ENCODE data around the gene TGM2. TPM values are rescaled to one million over a fixed set of nuclear protein-coding genes. Genes with fewer than 3 reads are reported as not detected.
A peak's percentile ranks its signal among the peaks of the same experiment; 100 is the strongest.

TGM2 gene
- polyA plus RNA-seq, 1 donor from 2014 or later = 7.1 TPM

DNA sequence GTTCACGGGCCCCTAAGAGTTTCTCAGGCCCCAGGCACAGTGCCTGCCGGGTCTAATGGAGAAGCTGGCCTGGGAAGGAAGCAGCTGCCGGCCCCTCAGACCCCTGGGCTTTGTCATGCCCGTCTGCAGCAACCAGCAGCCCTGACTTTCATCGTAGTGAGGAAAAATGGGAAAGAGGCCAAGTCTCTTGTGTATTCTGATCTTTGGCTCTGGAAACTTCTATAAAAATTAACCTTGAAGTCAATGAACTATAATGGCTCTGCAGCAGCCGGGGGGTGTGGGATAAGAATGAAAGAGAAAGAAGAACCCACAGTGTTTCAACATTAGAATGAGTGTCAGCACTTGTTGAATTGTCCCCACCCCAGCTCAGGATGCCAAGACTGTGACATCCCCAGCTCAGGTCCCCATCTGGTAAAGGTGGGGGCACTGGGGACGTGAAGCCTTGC, 12.9 kb downstream of the TGM2 start:
- Mint-ChIP-seq H3K36me3 (no peaks in the 10 kb centered on the region), H3K4me1 (peaks cover 16 to 22% (median 19%) of the 10 kb centered on the region in 3 donors), H3K9me3 (no peaks in the 10 kb centered on the region), H3K27me3 (no peaks in the 10 kb centered on the region), H3K27ac (peak overlapping the region in 2 of 3 donors; percentile 19 to 76), H3K4me3 (peak overlapping the region; percentile 53 to 85 (median 63))

DNA sequence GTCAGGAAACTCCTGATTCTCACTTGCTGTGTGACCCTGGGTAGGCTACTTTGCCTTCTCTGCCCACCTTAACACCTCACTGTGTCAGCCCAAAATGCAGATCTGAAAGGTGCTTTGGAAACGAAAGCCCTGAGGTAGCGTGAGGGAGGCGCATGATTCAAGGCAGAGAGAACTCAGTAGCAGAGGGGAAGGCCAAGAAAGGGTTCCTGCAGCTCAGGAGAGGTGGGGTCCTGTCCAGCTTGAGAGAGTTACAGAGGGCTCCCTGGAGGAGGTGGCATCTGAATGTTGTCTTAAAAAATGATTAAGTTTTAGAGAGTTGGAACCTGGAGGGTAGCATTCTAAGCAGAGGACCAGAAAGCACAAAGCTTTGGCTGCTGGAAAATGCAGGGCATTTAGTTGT, 13.6 kb downstream of the TGM2 start:
- H3K4me1 Mint-ChIP-seq = peaks cover 15 to 22% (median 19%) of the 10 kb centered on the region in 3 donors
- peak overlapping the region in 1 of 4 donors; percentile 39 for H3K4me3 Mint-ChIP-seq
- H3K36me3 Mint-ChIP-seq = no peaks in the 10 kb centered on the region
- H3K27ac Mint-ChIP-seq = peak overlapping the region in 1 of 3 donors; percentile 81
- H3K9me3 Mint-ChIP-seq = no peaks in the 10 kb centered on the region
- no peaks in the 10 kb centered on the region for H3K27me3 Mint-ChIP-seq

DNA sequence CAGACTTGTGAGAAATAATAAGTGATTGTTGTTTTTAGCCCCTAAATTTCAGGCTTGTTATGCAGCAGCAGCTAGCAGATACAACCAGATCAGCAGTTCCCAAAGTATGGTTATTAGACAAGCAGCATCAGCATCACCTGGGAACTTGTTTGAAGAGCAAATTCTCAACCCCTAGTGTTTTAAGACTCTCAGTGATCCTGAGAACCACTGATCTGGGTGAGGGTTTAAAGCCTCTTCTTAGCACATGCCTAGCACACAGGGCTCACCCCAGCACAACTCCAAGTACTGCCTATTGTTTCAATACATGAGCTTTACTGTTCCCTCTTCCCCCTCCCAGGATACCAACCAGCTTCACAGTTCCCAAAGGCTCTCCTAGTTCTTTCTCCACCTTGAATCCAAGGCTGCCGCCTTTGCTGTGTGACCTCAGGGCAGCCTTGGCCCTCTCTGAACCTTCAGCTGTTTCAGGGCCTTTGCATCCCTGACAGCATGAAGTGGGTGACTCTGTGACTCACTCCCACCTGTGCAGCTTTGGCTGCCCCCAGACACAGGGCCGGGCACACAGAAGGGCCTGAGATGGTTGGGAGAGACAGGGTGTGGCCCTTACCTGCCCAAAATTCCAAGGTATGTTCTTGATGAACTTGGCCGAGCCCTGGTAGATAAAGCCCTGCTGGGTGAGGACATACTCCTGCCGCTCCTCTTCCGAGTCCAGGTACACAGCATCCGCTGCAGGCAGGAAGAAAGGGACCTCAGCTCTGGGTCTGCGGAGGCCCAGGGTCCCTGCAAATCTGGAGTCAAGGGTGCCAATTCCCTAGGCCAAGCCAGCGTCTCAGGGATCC, 14.5 kb downstream of the TGM2 start:
- H3K4me1 Mint-ChIP-seq = peaks cover 15 to 22% (median 19%) of the 10 kb centered on the region in 3 donors
- H3K9me3 Mint-ChIP-seq = no peaks in the 10 kb centered on the region
- no peaks in the 10 kb centered on the region for H3K27me3 Mint-ChIP-seq
- H3K36me3 Mint-ChIP-seq = peaks cover 3% of the 10 kb centered on the region
- H3K27ac Mint-ChIP-seq = no peak overlapping the region
- no peak overlapping the region for H3K4me3 Mint-ChIP-seq

DNA sequence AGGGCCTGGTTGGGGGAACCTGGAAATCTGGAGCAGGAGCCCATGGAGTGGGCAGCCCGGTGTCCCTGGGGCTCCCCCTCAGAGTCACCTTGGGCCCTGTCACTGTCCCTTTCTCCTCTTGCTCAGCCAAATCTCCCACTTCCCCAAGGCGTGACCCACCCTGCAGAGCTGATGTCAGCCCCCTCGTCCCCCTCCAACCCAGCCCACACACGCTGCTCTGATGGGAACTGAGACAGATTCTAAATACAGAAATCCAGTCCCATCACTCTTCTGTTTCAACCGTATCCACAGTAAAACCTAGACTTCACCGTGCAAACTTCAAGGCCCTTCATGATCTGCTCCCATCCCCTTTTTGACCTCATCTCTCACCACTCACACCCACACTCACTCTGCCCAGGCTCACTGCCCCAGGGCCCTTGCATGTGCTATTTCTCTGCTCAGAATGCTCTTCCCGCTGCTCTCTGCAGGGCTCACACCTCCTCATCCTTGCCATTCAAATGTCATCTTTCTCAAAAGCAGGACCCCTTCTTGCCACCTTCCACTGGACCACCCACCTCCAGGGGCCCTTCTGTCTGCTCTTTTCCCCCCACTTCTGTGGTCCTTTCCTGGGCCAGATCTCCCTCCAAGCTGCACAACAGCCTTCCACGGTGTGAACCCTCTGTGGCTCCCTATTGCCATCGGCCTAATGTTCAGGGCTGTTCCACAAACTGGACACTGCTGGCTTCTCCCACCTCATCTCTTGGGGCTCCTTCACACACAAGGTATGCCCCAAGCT, 16.6 kb downstream of the TGM2 start:
- H3K4me1 Mint-ChIP-seq = peaks cover 10 to 17% (median 15%) of the 10 kb centered on the region in 3 donors
- H3K36me3 Mint-ChIP-seq = peaks cover 3% of the 10 kb centered on the region
- no peak overlapping the region for H3K27ac Mint-ChIP-seq
- no peaks in the 10 kb centered on the region for H3K27me3 Mint-ChIP-seq
- H3K9me3 Mint-ChIP-seq = no peaks in the 10 kb centered on the region
- H3K4me3 Mint-ChIP-seq = no peak overlapping the region

DNA sequence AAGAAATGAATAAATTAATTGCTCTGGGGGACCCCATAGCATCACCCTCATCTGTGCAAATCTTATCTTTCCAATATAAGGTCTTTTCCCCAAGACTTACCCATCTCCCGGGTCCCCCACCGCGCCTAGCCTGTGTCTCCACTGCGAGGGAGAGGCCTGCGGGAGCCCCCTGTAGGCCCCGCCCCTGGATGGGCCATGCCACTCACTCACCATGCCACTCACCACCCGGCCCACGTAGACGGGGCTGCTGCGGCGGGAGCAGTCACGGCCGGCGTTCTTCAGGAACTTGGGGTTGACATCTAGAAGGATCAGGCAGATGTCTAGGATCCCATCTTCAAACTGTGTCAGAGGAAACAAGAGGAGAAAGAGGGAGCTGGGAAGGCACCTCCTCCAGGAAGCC, 17.3 kb downstream of the TGM2 start:
- no peaks in the 10 kb centered on the region for H3K9me3 Mint-ChIP-seq
- H3K36me3 Mint-ChIP-seq = peaks cover 3% of the 10 kb centered on the region
- H3K4me1 Mint-ChIP-seq = peaks cover 8 to 14% (median 12%) of the 10 kb centered on the region in 3 donors
- H3K27ac Mint-ChIP-seq = no peak overlapping the region
- H3K27me3 Mint-ChIP-seq = no peaks in the 10 kb centered on the region
- H3K4me3 Mint-ChIP-seq = no peak overlapping the region

DNA sequence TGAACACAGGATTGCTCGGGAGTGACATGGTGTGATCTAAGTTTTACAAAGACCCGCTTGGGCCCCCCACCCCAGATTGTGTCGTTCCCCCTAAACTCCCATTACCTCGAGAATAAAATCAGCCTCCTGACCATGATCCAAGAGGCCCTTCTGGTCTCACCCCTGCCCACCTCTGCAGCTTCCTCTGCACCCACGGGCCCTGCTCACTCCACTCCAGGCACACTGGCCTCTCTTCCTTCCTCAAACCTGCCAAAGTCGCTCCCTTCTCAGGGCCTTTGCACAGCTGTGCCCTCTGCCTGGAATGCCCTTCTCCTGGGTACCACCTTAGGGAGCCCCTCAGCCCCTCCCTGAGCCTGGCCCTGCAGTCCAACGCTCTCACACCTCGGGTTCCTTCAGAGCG, 17.9 kb downstream of the TGM2 start:
- Mint-ChIP-seq H3K4me3 (peak overlapping the region in 1 of 4 donors; percentile 8), H3K27ac (no peak overlapping the region), H3K27me3 (no peaks in the 10 kb centered on the region), H3K9me3 (no peaks in the 10 kb centered on the region), H3K36me3 (peaks cover 3% of the 10 kb centered on the region), H3K4me1 (peaks cover 2 to 9% (median 6%) of the 10 kb centered on the region in 3 donors)

DNA sequence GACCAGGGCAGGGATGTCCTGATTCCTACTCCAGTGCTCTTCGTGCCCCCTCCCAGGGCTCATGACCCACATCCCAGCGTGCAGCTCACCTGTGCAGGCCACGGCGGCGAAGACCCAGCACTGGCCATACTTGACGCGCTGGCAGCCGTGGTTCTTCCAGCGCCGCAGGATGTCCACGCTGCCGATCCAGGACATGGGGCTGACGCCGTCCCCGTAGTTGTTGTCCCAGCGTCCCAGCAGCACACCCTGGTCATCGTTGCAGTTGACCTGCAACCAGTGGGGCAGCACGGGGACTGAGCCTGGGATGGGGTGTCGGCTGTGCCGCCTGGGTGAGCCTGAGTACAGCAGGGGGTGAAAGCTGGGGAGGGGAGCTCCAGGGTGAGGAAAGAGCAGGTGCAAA, 18.4 kb downstream of the TGM2 start:
- H3K27me3 Mint-ChIP-seq = no peaks in the 10 kb centered on the region
- no peaks in the 10 kb centered on the region for H3K9me3 Mint-ChIP-seq
- no peak overlapping the region for H3K4me3 Mint-ChIP-seq
- peaks cover 3% of the 10 kb centered on the region for H3K36me3 Mint-ChIP-seq
- H3K27ac Mint-ChIP-seq = no peak overlapping the region
- peaks cover 0 to 3% (median 3%) of the 10 kb centered on the region in 3 donors for H3K4me1 Mint-ChIP-seq

DNA sequence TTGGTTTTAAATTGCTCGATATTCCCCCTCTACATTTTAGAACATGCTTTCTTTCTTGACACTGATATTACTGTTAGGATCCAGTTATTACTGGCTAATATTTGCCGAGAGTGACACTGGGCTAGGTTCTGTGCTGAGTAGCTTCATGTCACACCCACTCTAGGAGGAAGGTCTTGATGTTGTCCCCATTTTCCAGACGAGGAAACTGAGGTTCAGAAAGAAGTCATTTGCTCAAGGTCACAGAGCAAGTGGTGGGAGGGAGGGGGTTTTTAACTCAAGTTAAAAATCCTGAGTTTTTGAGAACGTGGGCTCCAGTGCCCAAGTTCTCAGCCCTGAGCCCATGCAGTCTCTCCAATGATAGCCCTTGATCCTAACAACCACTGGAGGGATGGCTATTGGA, 18.9 kb downstream of the TGM2 start:
- H3K9me3 Mint-ChIP-seq = no peaks in the 10 kb centered on the region
- H3K36me3 Mint-ChIP-seq = peaks cover 3% of the 10 kb centered on the region
- H3K27ac Mint-ChIP-seq = no peak overlapping the region
- no peaks in the 10 kb centered on the region for H3K4me1 Mint-ChIP-seq
- no peaks in the 10 kb centered on the region for H3K27me3 Mint-ChIP-seq
- no peak overlapping the region for H3K4me3 Mint-ChIP-seq

DNA sequence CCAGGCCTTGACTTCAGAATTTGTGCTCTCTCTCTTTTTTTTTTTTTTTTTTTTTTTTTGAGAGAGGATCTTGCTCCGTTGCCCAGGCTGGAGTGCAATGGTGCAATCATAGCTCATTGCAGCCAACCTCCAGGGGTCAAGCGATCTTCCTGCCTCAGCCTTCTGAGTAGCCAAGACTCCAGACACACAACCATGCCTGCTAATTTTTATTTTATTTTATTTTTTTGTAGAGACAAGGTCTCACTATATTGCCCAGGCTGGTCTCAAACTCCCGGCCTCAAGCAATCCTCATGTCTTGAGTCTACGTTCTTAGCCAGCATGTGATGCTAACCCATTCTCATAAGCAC, 19.4 kb downstream of the TGM2 start:
- no peaks in the 10 kb centered on the region for H3K4me1 Mint-ChIP-seq
- H3K27me3 Mint-ChIP-seq = no peaks in the 10 kb centered on the region
- H3K4me3 Mint-ChIP-seq = no peak overlapping the region
- H3K27ac Mint-ChIP-seq = no peak overlapping the region
- H3K36me3 Mint-ChIP-seq = peaks cover 3% of the 10 kb centered on the region
- no peaks in the 10 kb centered on the region for H3K9me3 Mint-ChIP-seq

DNA sequence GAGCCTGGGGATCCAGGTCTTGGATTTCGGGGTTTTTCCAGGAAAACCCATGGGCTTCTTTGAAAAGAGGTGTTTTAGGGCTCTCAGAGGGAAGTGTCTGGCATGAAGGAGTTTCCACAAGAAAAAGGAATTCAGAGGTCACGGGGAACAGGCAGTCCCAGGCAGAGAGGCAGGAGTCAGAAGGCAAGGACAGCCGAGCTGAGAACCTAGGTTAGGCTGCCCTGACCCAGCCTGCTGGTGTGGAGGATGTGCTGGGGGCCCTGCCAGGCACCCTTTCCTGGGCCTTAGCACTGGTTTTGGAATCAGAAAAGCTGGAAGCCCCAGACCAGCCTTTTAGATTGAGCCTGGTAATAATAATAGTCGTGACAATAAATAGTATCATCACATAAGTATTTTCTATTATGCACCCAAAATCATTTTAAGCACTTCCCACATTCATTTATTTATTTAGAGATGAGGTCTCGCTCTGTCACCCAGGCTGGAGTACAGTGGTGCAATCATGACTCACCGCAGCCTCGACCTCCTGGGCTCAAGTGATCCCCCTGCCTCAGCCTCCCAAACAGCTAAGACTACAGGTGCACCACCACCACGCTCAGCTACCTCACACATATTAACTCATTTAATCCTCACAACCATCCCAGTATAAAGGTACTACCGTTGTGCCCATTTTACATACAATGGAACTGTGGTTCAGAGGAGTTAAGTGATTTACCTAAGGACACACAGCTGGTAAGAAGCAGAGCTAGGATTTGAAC, 19.9 kb downstream of the TGM2 start:
- H3K27ac Mint-ChIP-seq = no peak overlapping the region
- no peaks in the 10 kb centered on the region for H3K9me3 Mint-ChIP-seq
- peaks cover 3% of the 10 kb centered on the region for H3K36me3 Mint-ChIP-seq
- no peak overlapping the region for H3K4me3 Mint-ChIP-seq
- no peaks in the 10 kb centered on the region for H3K4me1 Mint-ChIP-seq
- H3K27me3 Mint-ChIP-seq = no peaks in the 10 kb centered on the region

DNA sequence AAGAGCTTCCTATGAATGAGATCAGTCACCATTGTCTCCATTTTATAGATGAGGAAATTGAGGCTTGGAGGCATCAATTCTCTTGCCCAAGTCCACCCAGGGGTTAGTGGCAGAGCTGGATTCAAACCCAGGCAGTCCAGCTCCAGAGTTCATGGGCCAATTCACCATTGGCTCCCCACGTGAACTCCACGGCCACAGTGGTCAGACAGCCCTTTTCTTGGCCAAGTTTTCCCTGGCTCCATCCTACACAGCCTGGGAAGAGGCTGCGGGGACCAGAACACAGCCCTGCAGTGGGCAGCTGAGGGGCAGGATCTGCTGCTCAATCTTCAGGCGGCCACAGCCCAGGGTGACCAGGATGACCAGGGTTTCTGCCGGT, 20.5 kb downstream of the TGM2 start:
- H3K4me3 Mint-ChIP-seq = no peak overlapping the region
- no peak overlapping the region for H3K27ac Mint-ChIP-seq
- H3K36me3 Mint-ChIP-seq = peaks cover 3% of the 10 kb centered on the region
- no peaks in the 10 kb centered on the region for H3K9me3 Mint-ChIP-seq
- no peaks in the 10 kb centered on the region for H3K27me3 Mint-ChIP-seq
- no peaks in the 10 kb centered on the region for H3K4me1 Mint-ChIP-seq

DNA sequence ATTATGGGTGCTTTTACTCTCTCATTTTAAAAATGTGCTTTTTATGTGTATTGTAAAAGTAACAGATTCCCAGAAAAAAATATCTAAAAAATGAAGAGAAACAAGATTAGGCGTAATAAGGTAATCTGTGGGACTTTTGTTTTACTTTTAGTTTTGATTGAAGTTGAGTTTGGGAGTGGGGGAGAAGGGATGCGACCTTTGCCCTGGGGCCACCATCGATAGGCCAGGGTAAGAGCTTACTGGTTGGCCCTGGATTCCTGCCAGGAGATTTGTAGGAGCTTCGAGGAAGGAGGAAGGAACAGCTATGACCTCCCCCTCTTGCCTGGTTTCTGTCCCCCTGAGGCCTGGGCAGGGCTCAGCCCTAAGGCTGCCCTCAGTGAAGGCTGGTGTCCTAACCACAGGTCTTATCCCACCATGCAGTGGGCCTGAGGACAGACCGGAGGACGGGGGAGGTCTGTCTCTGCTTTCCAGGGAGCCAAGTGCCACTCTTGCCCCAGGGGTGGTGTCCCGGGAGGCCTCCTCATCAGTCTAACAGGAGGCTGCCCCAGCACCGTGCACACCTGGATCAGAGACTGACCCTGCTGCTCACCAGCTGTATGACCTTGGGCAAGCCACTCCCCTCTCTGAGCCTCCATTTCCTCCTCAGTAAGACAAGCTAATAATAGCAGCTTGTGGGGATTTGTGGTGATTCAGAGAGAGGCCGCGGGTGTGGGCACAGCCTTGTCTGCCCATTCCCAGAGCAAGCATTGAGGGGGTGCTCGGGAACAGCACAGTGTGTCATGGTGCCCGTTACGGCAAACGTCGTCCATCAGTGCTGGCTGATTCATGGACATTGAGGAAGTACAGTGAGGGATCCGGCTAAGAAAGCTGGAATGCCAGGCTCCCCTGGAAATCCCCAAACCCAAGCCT, 21.2 kb downstream of the TGM2 start:
- no peaks in the 10 kb centered on the region for H3K27me3 Mint-ChIP-seq
- H3K4me1 Mint-ChIP-seq = no peaks in the 10 kb centered on the region
- no peak overlapping the region for H3K4me3 Mint-ChIP-seq
- H3K9me3 Mint-ChIP-seq = no peaks in the 10 kb centered on the region
- no peak overlapping the region for H3K27ac Mint-ChIP-seq
- H3K36me3 Mint-ChIP-seq = peaks cover 3% of the 10 kb centered on the region

DNA sequence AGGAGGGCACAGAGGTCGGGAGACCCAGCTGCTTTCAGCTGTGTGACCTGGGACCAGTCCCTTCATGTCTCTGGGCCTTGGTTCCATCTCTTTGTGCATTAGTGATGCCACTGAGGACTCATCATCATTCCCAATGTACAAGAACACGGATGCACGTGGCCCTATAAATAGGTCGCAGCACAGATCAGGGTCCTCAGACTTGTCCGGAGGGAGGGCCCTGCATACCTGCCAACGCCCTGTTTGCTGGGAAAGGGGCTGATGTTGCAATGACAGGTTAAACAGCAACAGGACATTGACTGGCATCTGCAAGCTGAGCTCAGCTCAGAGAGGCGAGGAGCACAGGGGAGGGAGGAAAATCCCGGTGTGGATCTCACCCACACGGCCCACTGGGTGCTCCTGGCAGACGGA, 21.8 kb downstream of the TGM2 start:
- H3K9me3 Mint-ChIP-seq = no peaks in the 10 kb centered on the region
- H3K27me3 Mint-ChIP-seq = no peaks in the 10 kb centered on the region
- no peak overlapping the region for H3K4me3 Mint-ChIP-seq
- H3K27ac Mint-ChIP-seq = no peak overlapping the region
- H3K4me1 Mint-ChIP-seq = no peaks in the 10 kb centered on the region
- peaks cover 3% of the 10 kb centered on the region for H3K36me3 Mint-ChIP-seq

DNA sequence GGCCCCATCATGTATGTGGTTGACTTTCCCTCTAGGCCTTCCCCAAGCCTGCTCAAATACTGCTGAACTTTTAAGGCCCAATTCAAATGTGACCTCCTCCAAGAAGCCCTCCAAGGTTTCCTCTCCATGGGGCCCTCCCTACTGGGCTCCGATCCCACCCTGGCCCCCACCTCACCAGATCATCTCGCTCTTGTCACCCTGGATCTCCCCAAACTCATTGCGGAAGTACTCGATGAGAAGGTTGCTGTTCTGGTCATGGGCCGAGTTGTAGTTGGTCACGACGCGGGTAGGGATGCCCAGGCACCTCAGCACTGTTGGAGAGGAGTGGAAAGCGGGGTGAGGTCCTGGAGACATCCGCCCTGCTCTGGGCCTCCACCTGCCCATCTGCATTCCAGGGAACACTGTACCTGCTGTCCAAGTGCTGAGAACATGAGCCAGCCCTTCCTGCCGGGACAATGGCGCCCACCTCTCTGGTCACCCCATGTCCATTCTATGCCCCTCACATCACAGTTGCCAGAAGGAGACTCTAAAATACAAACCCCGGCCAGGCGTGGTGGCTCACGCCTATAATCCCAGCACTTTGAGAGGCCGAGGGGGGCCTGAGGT, 23.1 kb downstream of the TGM2 start:
- no peaks in the 10 kb centered on the region for H3K27me3 Mint-ChIP-seq
- H3K9me3 Mint-ChIP-seq = no peaks in the 10 kb centered on the region
- no peaks in the 10 kb centered on the region for H3K4me1 Mint-ChIP-seq
- no peak overlapping the region for H3K27ac Mint-ChIP-seq
- H3K36me3 Mint-ChIP-seq = peaks cover 3% of the 10 kb centered on the region
- no peak overlapping the region for H3K4me3 Mint-ChIP-seq
